Measurements from ENCODE around the gene BBIP1.

BBIP1 gene

DNA sequence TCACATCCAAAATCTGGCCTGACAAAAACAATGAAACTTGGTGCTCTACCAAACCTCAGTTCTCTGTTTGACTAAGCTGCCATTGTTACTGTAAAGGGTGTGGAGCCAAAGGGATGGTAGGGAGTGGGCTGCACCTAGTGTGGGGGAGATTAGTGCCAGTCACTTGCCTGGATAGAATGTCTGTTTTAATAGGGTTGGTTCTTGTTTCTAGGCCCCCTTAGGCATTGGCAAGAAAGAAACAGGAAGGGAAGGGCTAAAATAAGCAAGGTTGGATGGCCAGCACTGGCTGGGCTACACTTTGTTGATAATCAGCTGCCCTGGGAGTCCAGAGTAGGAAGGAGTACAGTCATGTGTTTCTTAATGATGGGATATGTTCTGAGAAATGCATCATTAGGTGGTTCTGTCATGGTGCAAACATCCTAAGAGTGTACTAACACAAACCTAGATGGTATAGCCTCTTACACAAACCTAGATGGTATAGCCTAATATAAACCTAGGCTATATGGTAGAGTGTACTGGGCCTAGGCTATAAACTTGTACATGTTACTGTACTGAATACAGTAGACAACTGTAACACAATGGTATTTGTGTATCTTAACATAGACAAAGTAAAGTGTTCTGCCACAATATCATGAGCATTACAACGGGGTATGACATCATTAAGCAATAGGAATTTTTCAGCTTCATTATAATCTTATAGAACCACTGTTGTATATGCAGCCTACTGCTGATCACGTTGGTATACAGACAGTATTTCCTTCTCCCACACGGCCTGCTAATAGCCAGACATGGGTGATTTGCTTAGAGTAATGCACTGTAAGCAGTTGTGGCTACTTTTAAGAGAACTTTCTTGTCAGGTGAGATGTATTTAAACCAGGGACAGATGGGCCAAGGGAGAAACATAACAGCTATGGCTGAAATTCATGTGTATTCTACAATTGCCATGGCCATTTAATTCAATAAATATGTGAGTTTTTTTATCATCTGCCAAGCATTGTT is 15.4 kb downstream of the BBIP1 start:
- no peaks in the 10 kb centered on the region for H3K9me3 ChIP-seq (ENCODE audit: insufficient read depth, low read length, severe bottlenecking)
- H3K36me3 ChIP-seq (ENCODE audit: insufficient read depth, low read length) = peaks cover 30% of the 10 kb centered on the region; the same call in 1 of the 2 replicates
- no peaks in the 10 kb centered on the region; the same call in 1 of the 2 replicates for H4K20me1 ChIP-seq (ENCODE audit: insufficient read depth, low read length)
- no peaks in the 10 kb centered on the region for H3K4me1 ChIP-seq (ENCODE audit: insufficient read depth, low read length)
- no peak overlapping the region for H3K4me2 ChIP-seq (ENCODE audit: insufficient read depth, low read length)
- no peak overlapping the region for H2AFZ ChIP-seq (ENCODE audit: low read depth, low read length)
- no peak overlapping the region for H3K4me3 ChIP-seq (ENCODE audit: low read depth in 1 of 2, low read length in 2 of 2)
- no peak overlapping the region for H3K27ac ChIP-seq (ENCODE audit: low read length)
- no peak for TF ChIP-seq EZH2 (IDR thresholded peaks at IDR 0.05; ENCODE audit: borderline replicate concordance, low read depth, low read length, severe bottlenecking)
- TF ChIP-seq, protein P1, sequence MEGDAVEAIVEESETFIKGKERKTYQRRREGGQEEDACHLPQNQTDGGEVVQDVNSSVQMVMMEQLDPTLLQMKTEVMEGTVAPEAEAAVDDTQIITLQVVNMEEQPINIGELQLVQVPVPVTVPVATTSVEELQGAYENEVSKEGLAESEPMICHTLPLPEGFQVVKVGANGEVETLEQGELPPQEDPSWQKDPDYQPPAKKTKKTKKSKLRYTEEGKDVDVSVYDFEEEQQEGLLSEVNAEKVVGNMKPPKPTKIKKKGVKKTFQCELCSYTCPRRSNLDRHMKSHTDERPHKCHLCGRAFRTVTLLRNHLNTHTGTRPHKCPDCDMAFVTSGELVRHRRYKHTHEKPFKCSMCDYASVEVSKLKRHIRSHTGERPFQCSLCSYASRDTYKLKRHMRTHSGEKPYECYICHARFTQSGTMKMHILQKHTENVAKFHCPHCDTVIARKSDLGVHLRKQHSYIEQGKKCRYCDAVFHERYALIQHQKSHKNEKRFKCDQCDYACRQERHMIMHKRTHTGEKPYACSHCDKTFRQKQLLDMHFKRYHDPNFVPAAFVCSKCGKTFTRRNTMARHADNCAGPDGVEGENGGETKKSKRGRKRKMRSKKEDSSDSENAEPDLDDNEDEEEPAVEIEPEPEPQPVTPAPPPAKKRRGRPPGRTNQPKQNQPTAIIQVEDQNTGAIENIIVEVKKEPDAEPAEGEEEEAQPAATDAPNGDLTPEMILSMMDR (IDR thresholded peaks at IDR 0.05; ENCODE audit: borderline replicate concordance, extremely low read depth, low read length, poor library complexity, severe bottlenecking) = no peak
- ATAC-seq (ENCODE audit: insufficient read depth, low read depth) (no peak), DNase-seq (no peak)
- no peaks in the 10 kb centered on the region for H3K27me3 ChIP-seq (ENCODE audit: insufficient read depth, low read length, poor library complexity)
- H3K9ac ChIP-seq (ENCODE audit: low read depth, low read length) = no peak overlapping the region
- H3K79me2 ChIP-seq (ENCODE audit: insufficient read depth, low read length) = no peaks in the 10 kb centered on the region

DNA sequence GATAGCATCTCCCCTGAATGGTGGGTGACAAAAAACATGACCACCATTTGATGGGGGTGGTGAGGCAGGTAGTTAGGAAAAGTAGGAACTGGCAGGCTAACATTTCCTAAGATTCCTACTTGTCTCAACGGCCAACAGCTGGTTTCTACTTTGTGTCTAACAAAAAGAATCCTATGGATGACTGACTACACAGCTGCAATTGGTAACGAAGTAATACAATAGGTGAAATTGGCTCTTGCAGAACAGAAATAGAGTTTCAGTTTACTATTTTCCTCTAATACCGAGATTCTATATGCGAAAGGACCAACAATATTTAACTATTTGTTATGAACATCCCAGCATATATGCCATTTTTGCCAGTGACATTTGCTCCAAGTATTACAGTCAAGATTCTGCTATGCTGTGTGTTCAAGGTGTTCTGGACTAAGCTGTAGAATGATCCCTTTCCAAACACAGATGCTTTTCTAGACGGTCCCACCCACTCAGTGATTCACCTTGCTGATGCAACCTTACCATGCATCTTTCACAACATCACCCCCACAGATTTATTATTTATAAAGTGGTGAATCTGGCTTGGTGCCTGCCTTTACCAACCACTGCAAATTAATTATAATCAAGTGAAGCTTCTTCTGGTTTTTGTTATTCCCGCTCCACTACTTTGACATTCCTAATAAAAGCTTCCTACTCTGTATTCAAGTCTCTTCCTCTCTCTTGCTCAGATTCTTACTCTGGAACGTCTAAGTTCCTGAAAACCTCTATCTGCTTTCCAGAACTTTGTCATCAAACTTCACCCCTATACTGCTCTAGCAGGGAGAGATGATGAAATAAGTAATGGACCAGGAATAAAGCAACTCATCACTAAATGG is 16.8 kb downstream of the BBIP1 start:
- no peaks in the 10 kb centered on the region; the same call in 1 of the 2 replicates for H4K20me1 ChIP-seq (ENCODE audit: insufficient read depth, low read length)
- no peak overlapping the region for H3K9ac ChIP-seq (ENCODE audit: low read depth, low read length)
- H3K4me2 ChIP-seq (ENCODE audit: insufficient read depth, low read length) = no peak overlapping the region
- H2AFZ ChIP-seq (ENCODE audit: low read depth, low read length) = no peak overlapping the region
- DNase-seq = no peak
- H3K9me3 ChIP-seq (ENCODE audit: insufficient read depth, low read length, severe bottlenecking) = no peaks in the 10 kb centered on the region
- no peaks in the 10 kb centered on the region for H3K79me2 ChIP-seq (ENCODE audit: insufficient read depth, low read length)
- H3K27me3 ChIP-seq (ENCODE audit: insufficient read depth, low read length, poor library complexity) = no peaks in the 10 kb centered on the region
- no peak overlapping the region for H3K4me3 ChIP-seq (ENCODE audit: low read depth in 1 of 2, low read length in 2 of 2)
- H3K27ac ChIP-seq (ENCODE audit: low read length) = no peak overlapping the region
- no peak for ATAC-seq (ENCODE audit: insufficient read depth, low read depth)
- TF ChIP-seq, protein P1 (IDR thresholded peaks at IDR 0.05; ENCODE audit: borderline replicate concordance, extremely low read depth, low read length, poor library complexity, severe bottlenecking) = no peak
- TF ChIP-seq EZH2 (IDR thresholded peaks at IDR 0.05; ENCODE audit: borderline replicate concordance, low read depth, low read length, severe bottlenecking) = no peak
- no peaks in the 10 kb centered on the region for H3K4me1 ChIP-seq (ENCODE audit: insufficient read depth, low read length)
- peaks cover 38% of the 10 kb centered on the region for H3K36me3 ChIP-seq (ENCODE audit: insufficient read depth, low read length)

DNA sequence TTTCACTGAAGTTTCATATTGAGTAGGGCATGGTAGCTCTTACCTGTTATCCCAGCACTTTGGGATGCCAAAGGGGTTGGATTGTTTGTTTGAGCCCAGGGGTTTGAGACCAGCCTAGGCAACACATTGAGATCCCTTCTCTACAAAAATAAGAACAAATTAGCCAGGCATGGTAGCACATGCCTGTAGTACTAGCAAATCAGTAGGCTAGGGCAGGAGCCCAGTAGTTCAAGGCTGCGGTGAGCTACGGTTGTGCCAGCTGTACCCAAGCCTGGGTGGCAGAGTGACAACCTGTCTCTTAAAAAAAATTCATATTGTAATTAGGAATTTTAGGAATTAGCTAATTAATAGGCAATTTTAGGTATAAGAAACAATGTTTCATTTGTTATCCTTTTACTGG is 18.0 kb downstream of the BBIP1 start:
- H3K4me2 ChIP-seq (ENCODE audit: insufficient read depth, low read length) = no peak overlapping the region
- no peak overlapping the region for H3K9ac ChIP-seq (ENCODE audit: low read depth, low read length)
- H3K27me3 ChIP-seq (ENCODE audit: insufficient read depth, low read length, poor library complexity) = no peaks in the 10 kb centered on the region
- ATAC-seq (ENCODE audit: insufficient read depth, low read depth) (no peak), DNase-seq (no peak)
- TF ChIP-seq, protein P1 (IDR thresholded peaks at IDR 0.05; ENCODE audit: borderline replicate concordance, extremely low read depth, low read length, poor library complexity, severe bottlenecking) = no peak
- no peak for TF ChIP-seq EZH2 (IDR thresholded peaks at IDR 0.05; ENCODE audit: borderline replicate concordance, low read depth, low read length, severe bottlenecking)
- H4K20me1 ChIP-seq (ENCODE audit: insufficient read depth, low read length) = no peaks in the 10 kb centered on the region; the same call in 1 of the 2 replicates
- H3K27ac ChIP-seq (ENCODE audit: low read length) = no peak overlapping the region
- no peaks in the 10 kb centered on the region for H3K79me2 ChIP-seq (ENCODE audit: insufficient read depth, low read length)
- no peak overlapping the region for H2AFZ ChIP-seq (ENCODE audit: low read depth, low read length)
- H3K4me1 ChIP-seq (ENCODE audit: insufficient read depth, low read length) = no peaks in the 10 kb centered on the region
- peaks cover 44% of the 10 kb centered on the region for H3K36me3 ChIP-seq (ENCODE audit: insufficient read depth, low read length)
- H3K9me3 ChIP-seq (ENCODE audit: insufficient read depth, low read length, severe bottlenecking) = no peaks in the 10 kb centered on the region
- no peak overlapping the region for H3K4me3 ChIP-seq (ENCODE audit: low read depth in 1 of 2, low read length in 2 of 2)

Data from DND-41 (cell line).